GM12891 (cell line): ENCODE measurements around the gene ZNF576.

ENCODE experiments used
- DNase-seq: peaks from one replicate; pipeline ENCODE4 v3.0.0; 2011; ENCODE audit warnings: low spot score; ENCODE audit not compliant: insufficient read length
- FAIRE-seq: peaks from 2 replicates; lab custom pipeline; 2011; peaks lifted over from hg19 to GRCh38; lab: Jason Lieb, UNC
- PAX5 ChIP-seq: IDR thresholded peaks from 2 replicates; pipeline ENCODE4 v1.6.1; 2011; ENCODE audit warnings: low read length, moderate library complexity, mild to moderate bottlenecking; ENCODE audit not compliant: insufficient read depth, severe bottlenecking
- POLR2A ChIP-seq: IDR thresholded peaks from 2 replicates; pipeline ENCODE4 v1.6.1; 2011; ENCODE audit warnings: low read depth, low read length, control low read depth
- POLR2AphosphoS5 ChIP-seq: IDR thresholded peaks from 2 replicates; pipeline ENCODE4 v1.6.1; 2011; ENCODE audit warnings: low read depth, low read length, control low read depth
- POU2F2 ChIP-seq: IDR thresholded peaks from 2 replicates; pipeline ENCODE4 v1.6.1; 2011; ENCODE audit warnings: low read depth, mild to moderate bottlenecking, control low read depth, low read length, moderate library complexity
- SPI1 ChIP-seq: IDR thresholded peaks from 2 replicates; pipeline ENCODE4 v1.6.1; 2011; ENCODE audit warnings: low read depth, low read length, control low read depth
- TAF1 ChIP-seq: IDR thresholded peaks from 2 replicates; pipeline ENCODE4 v1.6.1; 2011; ENCODE audit warnings: low read depth, low read length, control low read depth

The ZNF576 gene

GRCh38 chr19:43591904-43592772 is 4.3 kb upstream of the ZNF576 start:
- DNase-seq, result no peak
- TF ChIP-seq PAX5 (no peak), SPI1 (no peak), POLR2AphosphoS5 (no peak), POU2F2 (no peak), POLR2A (no peak), TAF1 (no peak)
- no peak for FAIRE-seq

GRCh38 chr19:43592800-43593350 is 3.5 kb upstream of the ZNF576 start:
- FAIRE-seq (no peak), DNase-seq (no peak)
- TF ChIP-seq POLR2A, result no peak

GRCh38 chr19:43594081-43594697 is 2.2 kb upstream of the ZNF576 start:
- no peak for FAIRE-seq
- DNase-seq, result no peak
- TF ChIP-seq SPI1 (no peak), POLR2A (no peak), PAX5 (no peak), POU2F2 (no peak), TAF1 (no peak), POLR2AphosphoS5 (no peak)

- no peak for TF ChIP-seq POU2F2
- TF ChIP-seq POLR2A, result 0 out of 2 replicates have a peak, but pooled peaks have one; percentile 42
- no peak for TF ChIP-seq TAF1
- no peak for TF ChIP-seq SPI1
- no peak for TF ChIP-seq PAX5
- TF ChIP-seq POLR2AphosphoS5, result 0 out of 2 replicates have a peak, but pooled peaks have one; percentile 5
- DNase-seq (peak; percentile 65), FAIRE-seq (peak; percentile 89)
Observed at GRCh38 chr19:43594710-43595604, 1.4 kb upstream of the ZNF576 start.

- DNase-seq, result no peak
- TF ChIP-seq POU2F2 (no peak), TAF1 (no peak), POLR2AphosphoS5 (no peak), PAX5 (no peak), POLR2A (no peak), SPI1 (no peak)
- no peak for FAIRE-seq
Observed at GRCh38 chr19:43595605-43595998, 793 bp upstream of the ZNF576 start.

- no peak for FAIRE-seq
- DNase-seq, result no peak
- TF ChIP-seq SPI1 (0 out of 2 replicates have a peak, but pooled peaks have one; percentile 1), POLR2A (no peak)
Observed at GRCh38 chr19:43596842-43597461, 557 bp downstream of the ZNF576 start.

- DNase-seq, result no peak
- no peak for FAIRE-seq
- no peak for TF ChIP-seq SPI1
Observed at GRCh38 chr19:43597876-43598275, 1.5 kb downstream of the ZNF576 start.

GRCh38 chr19:43598445-43599240 is 2.2 kb downstream of the ZNF576 start:
- no peak for FAIRE-seq
- DNase-seq, result no peak
- no peak for TF ChIP-seq TAF1
- no peak for TF ChIP-seq PAX5
- TF ChIP-seq POLR2A, result no peak
- no peak for TF ChIP-seq POLR2AphosphoS5
- no peak for TF ChIP-seq SPI1
- no peak for TF ChIP-seq POU2F2
